ENCODE data around the gene OTOA.
"Not testable (repeated sequence)": the region's sequence is repeated elsewhere in the genome, so short reads cannot be mapped to it uniquely, and the experiment has no call there.

OTOA gene

GRCh38 chr16:21663889-21664647, at the start of gene OTOA:
Gene OTOA (plus strand): TSS chr16:21663968. CDS start chr16:21678515, 14,547 bp downstream.
- no peak for DNase-seq (ENCODE audit: low spot score)

- DNase-seq (ENCODE audit: low spot score): no peak
These were observed 48.9 kb upstream of the OTOA start for GRCh38 chr16:21614896-21615295.

- DNase-seq (ENCODE audit: low spot score): no peak
These were observed 46.2 kb upstream of the OTOA start for GRCh38 chr16:21617607-21618006.

GRCh38 chr16:21618281-21618680, 45.5 kb upstream of the OTOA start:
- DNase-seq (ENCODE audit: low spot score): no peak

GRCh38 chr16:21619765-21620425, 43.9 kb upstream of the OTOA start:
- DNase-seq (ENCODE audit: low spot score): no peak

GRCh38 chr16:21620592-21620991, 43.2 kb upstream of the OTOA start:
- no peak for DNase-seq (ENCODE audit: low spot score)

- DNase-seq (ENCODE audit: low spot score): no peak
These were observed 41.2 kb upstream of the OTOA start for GRCh38 chr16:21622545-21622944.

- no peak for DNase-seq (ENCODE audit: low spot score)
These were observed 38.7 kb upstream of the OTOA start for GRCh38 chr16:21625026-21625425.

GRCh38 chr16:21626659-21627277, 37.0 kb upstream of the OTOA start:
- peak; percentile 88 for DNase-seq (ENCODE audit: low spot score)

GRCh38 chr16:21628121-21628726, 35.5 kb upstream of the OTOA start:
- no peak for DNase-seq (ENCODE audit: low spot score)

GRCh38 chr16:21628772-21629171, 35.0 kb upstream of the OTOA start:
- DNase-seq (ENCODE audit: low spot score): no peak

- DNase-seq (ENCODE audit: low spot score): not testable (repeated sequence)
These were observed 33.9 kb upstream of the OTOA start for GRCh38 chr16:21629616-21630539.

- not testable (repeated sequence) for DNase-seq (ENCODE audit: low spot score)
These were observed 32.9 kb upstream of the OTOA start for GRCh38 chr16:21630866-21631265.

GRCh38 chr16:21631376-21631775, 32.4 kb upstream of the OTOA start:
- DNase-seq (ENCODE audit: low spot score): not testable (repeated sequence)

GRCh38 chr16:21631951-21632575, 31.7 kb upstream of the OTOA start:
- DNase-seq (ENCODE audit: low spot score): not testable (repeated sequence)

- DNase-seq (ENCODE audit: low spot score): no peak
These were observed 29.6 kb upstream of the OTOA start for GRCh38 chr16:21634216-21634615.

- DNase-seq (ENCODE audit: low spot score): not testable (repeated sequence)
These were observed 28.1 kb upstream of the OTOA start for GRCh38 chr16:21635694-21636093.

GRCh38 chr16:21637032-21637968, 26.5 kb upstream of the OTOA start:
- no peak for DNase-seq (ENCODE audit: low spot score)

GRCh38 chr16:21638573-21638975, 25.2 kb upstream of the OTOA start:
- peak; percentile 33 for DNase-seq (ENCODE audit: low spot score)

- no peak for DNase-seq (ENCODE audit: low spot score)
These were observed 24.3 kb upstream of the OTOA start for GRCh38 chr16:21639493-21639892.

All from AG08395 (cell line).